Heart right ventricle (tissue), 16 donors: ENCODE data around the gene ATG12. TPM values are rescaled to one million over a fixed set of nuclear protein-coding genes. Genes with fewer than 3 reads are reported as not detected.

Experiments used
- ATAC-seq, 8 donors: fragments of 200-7000 bp; cut with Tn5 transposase; one replicate each; pipeline ENCODE4 v1.9.1; 2020; ENCODE audit warnings: mild to moderate bottlenecking in 8 of 8, moderate library complexity in 8 of 8, moderate number of reproducible peaks in 1 of 8
- DNase-seq, 2 donors: peaks; one replicate each; pipeline ENCODE4 v3.0.0-alpha.2; 2020
- H3K27ac ChIP-seq, 10 donors: fragments of 200-600 bp; sonication (generic) in 2 of 10; one replicate each; pipeline versions ENCODE4 v1.5.0 to v1.8.0; 2020 to 2022; ENCODE audit warnings: mild to moderate bottlenecking in 3 of 10
- H3K27me3 ChIP-seq, 7 donors: fragments of 200-600 bp; one replicate each; pipeline ENCODE4 v1.8.0; 2021 to 2022; ENCODE audit warnings: mild to moderate bottlenecking in 2 of 7
- H3K36me3 ChIP-seq, 9 donors: fragments of 200-600 bp; sonication (generic) in 1 of 9; one replicate each; pipeline versions ENCODE4 v1.5.0 to v1.8.0; 2020 to 2022; ENCODE audit warnings: mild to moderate bottlenecking in 2 of 9
- H3K4me1 ChIP-seq, 9 donors: fragments of 200-600 bp; sonication (generic) in 1 of 9; one replicate each; pipeline versions ENCODE4 v1.5.0 to v1.8.0; 2020 to 2022; ENCODE audit warnings: mild to moderate bottlenecking in 4 of 9
- H3K4me3 ChIP-seq, 10 donors: fragments of 200-600 bp; sonication (generic) in 2 of 10; one replicate each; pipeline versions ENCODE4 v1.5.0 to v1.8.0; 2020 to 2022; ENCODE audit warnings: mild to moderate bottlenecking in 7 of 10, moderate library complexity in 2 of 10
- H3K9me3 ChIP-seq, 11 donors: fragments of 200-600 bp in 10 of 11; sonication (generic) in 2 of 11; one replicate each; pipeline versions ENCODE4 v1.5.0 to v1.8.0; 2013 to 2022; ENCODE audit warnings: mild to moderate bottlenecking in 2 of 11, control low read depth in 1 of 11, moderate library complexity in 1 of 11
- CTCF ChIP-seq, 9 donors: fragments of 200-600 bp; sonication (generic) in 2 of 9; IDR thresholded peaks; one replicate each; pipeline versions ENCODE4 v1.5.0 to v1.8.0; 2021 to 2022; ENCODE audit warnings: antibody characterized with exemption in 9 of 9, mild to moderate bottlenecking in 5 of 9, moderate library complexity in 1 of 9
- WGBS, 2 donors: extraction: QIAGEN DNeasy Blood & Tissue Kit; methylation state at CpG; one replicate each; pipeline ENCODE4 v1.1.7; 2013; ENCODE audit warnings: inconsistent platforms in 1 of 2; 5-methylcytosine and 5-hydroxymethylcytosine counted together
- intact Hi-C, 10 donors: fragments of 100-400 bp; cut with DNase I; formaldehyde crosslinking; loops; one replicate each; pipeline versions ENCODE4 v1.11.1 to v1.14.2; 2022
- polyA plus RNA-seq, 2 donors: library from polyadenylated mRNA; stranded (reverse); fragments of 200-250 nt; gene quantifications; one replicate each; pipeline ENCODE4 v1.2.3, GENCODE V29; 2013
- total RNA-seq, 10 donors: library from RNA; stranded (reverse); fragmentation: NEBNext Ultra II Directional in 3 of 10; extraction: Animal tissue kit (Norgen Biotek cat#: 25700) in 3 of 10; gene quantifications; one replicate each; pipeline versions ENCODE4 v1.2.1 to v1.2.4, GENCODE V29; 2021 to 2023
- donor health status: Arrhythmogenic right ventricular cardiomyopathy.
- donor health status: ischemic (EF 13 %, LVEDD 7.1; RV severe dilation, severe dysfunction).
- donor health status: healthy with polysubstance abuse.
- donor health status: DM: no; HTN: yes; CAD: no.
- donor health status: DM: no; HTN: no; CAD: no.
- donor health status: ischemic (EF 25% LVEDD 6.9; RV normal size, moderate dysfunction).
- donor health status: ischemic (EF 25% LVEDD 5.7; RV mildly dilated, moderate dysfunction).
- donor health status: healthy.
- donor health status: DM: yes; HTN: yes; CAD: no.
- donor health status: Ischemic cardiomyopathy.
- donor health status: ischemic (EF 35%, LVEDD 5.7; RV mildly dilated, moderate dysfunction).
- donor health status: nonischemic (EF 11% LVEDD 7.7; RV severe dilation, severe dysfunction).
- donor health status: DM: yes; HTN: yes; CAD: no.
- donor health status: PGD.
- donor health status: ischemic (EF 29% LVEDD 5.4; RV normal size, mild dysfunction).
- donor health status: nonischemic (EF 23%, LVEDD 6.1; RV moderate dilation, normal function).

Gene ATG12
- total and polyA plus RNA-seq, 12 donors = 18.0 to 29.8 (median 25.0) TPM

GRCh38 chr5:115847290-115847689 lies 5.9 kb upstream of the ATG12 start:
- Histone ChIP-seq H3K27ac (no peak overlapping the region), H3K4me1 (peaks cover 0 to 91% (median 57%) of the 10 kb centered on the region in 9 donors), H3K27me3 (no peaks in the 10 kb centered on the region), H3K36me3 (no peaks in the 10 kb centered on the region), H3K9me3 (no peaks in the 10 kb centered on the region), H3K4me3 (no peak overlapping the region)
- TF ChIP-seq CTCF (IDR thresholded peaks at IDR 0.05) = no peak
- ATAC-seq (no peak), DNase-seq (no peak)
- 94 to 95% methylated on average over 7 of the region's 7 CpGs for WGBS, 2 donors
- intact Hi-C loops = loop anchor here in 2 of 10 donors (10.0 kb wide), 2 partner anchors 218 to 532 kb away; no protein-coding TSS in a partner anchor

- Histone ChIP-seq H3K36me3 (no peaks in the 10 kb centered on the region), H3K4me3 (peak overlapping the region in 5 of 10 donors; percentile 5 to 90 (median 10)), H3K27me3 (no peaks in the 10 kb centered on the region), H3K4me1 (peaks cover 4 to 77% (median 45%) of the 10 kb centered on the region in 9 donors), H3K9me3 (no peaks in the 10 kb centered on the region), H3K27ac (peak overlapping the region in 9 of 10 donors; percentile 4 to 96 (median 48))
- intact Hi-C loops = loop anchor here in 6 of 10 donors (5.0 to 10.0 kb wide), 6 partner anchors 212 to 530 kb away; partner anchors contain the start of genes TMED7 (in 2 of the 6) and COMMD10 (in 1 of the 6)
- no peak for ATAC-seq
- peak in 1 of 2 donors; percentile 4 for DNase-seq
- no peak for TF ChIP-seq CTCF (IDR thresholded peaks at IDR 0.05)
- WGBS, 2 donors = 52 to 64% methylated on average over 7 of the region's 7 CpGs
Measured at GRCh38 chr5:115844321-115844817, 3.0 kb upstream of the ATG12 start.

GRCh38 chr5:115843444-115844130 lies 2.2 kb upstream of the ATG12 start:
- Histone ChIP-seq H3K9me3 (no peaks in the 10 kb centered on the region), H3K27me3 (no peaks in the 10 kb centered on the region), H3K27ac (peak overlapping the region; percentile 4 to 98 (median 95)), H3K36me3 (no peaks in the 10 kb centered on the region), H3K4me3 (peak overlapping the region in 9 of 10 donors; percentile 59 to 96 (median 90)), H3K4me1 (peaks cover 4 to 79% (median 52%) of the 10 kb centered on the region in 9 donors)
- no peak for TF ChIP-seq CTCF (IDR thresholded peaks at IDR 0.05)
- intact Hi-C loops = loop anchor here in 6 of 10 donors (5.0 to 10.0 kb wide), 6 partner anchors 211 to 529 kb away; partner anchors contain the start of genes TMED7 (in 2 of the 6) and COMMD10 (in 1 of the 6)
- DNase-seq = peak in 1 of 2 donors; percentile 14
- 61 to 66% methylated on average over 6 of the region's 6 CpGs for WGBS, 2 donors
- ATAC-seq = peak in 1 of 8 donors; percentile 25

- Histone ChIP-seq H3K36me3 (peaks cover 0 to 5% (median 0%) of the 10 kb centered on the region in 9 donors), H3K27ac (peak overlapping the region; percentile 9 to 98 (median 95)), H3K27me3 (no peaks in the 10 kb centered on the region), H3K4me1 (peaks cover 4 to 79% (median 56%) of the 10 kb centered on the region in 9 donors), H3K4me3 (peak overlapping the region; percentile 59 to 96 (median 90)), H3K9me3 (no peaks in the 10 kb centered on the region)
- ATAC-seq (no peak), DNase-seq (no peak)
- 20 to 22% methylated on average over 3 of the region's 3 CpGs for WGBS, 2 donors
- intact Hi-C loops = loop anchor here in 6 of 10 donors (5.0 to 10.0 kb wide), 6 partner anchors 211 to 528 kb away; partner anchors contain the start of genes TMED7 (in 2 of the 6) and COMMD10 (in 1 of the 6)
- no peak for TF ChIP-seq CTCF (IDR thresholded peaks at IDR 0.05)
Measured at GRCh38 chr5:115842952-115843351, 1.6 kb upstream of the ATG12 start.
